ENCODE data around the gene FHL1. TPM values are rescaled to one million over a fixed set of nuclear protein-coding genes. Genes with fewer than 3 reads are reported as not detected.
A peak's percentile ranks its signal among the peaks of the same experiment; 100 is the strongest.

The FHL1 gene
- total RNA-seq, 4 donors from 2014 or later: 139 to 617 (median 162) TPM

GRCh38 chrX:136157187-136157586 is 9.9 kb downstream of the FHL1 start:
- no peak overlapping the region for H3K4me3 ChIP-seq

GRCh38 chrX:136158685-136159084 is 11.4 kb downstream of the FHL1 start:
- no peak for DNase-seq
- Histone ChIP-seq H3K27ac (peak overlapping the region; percentile 65 to 94 (median 87)), H3K9me3 (no peaks in the 10 kb centered on the region), H3K27me3 (no peaks in the 10 kb centered on the region), H3K4me3 (no peak overlapping the region), H3K36me3 (no peaks in the 10 kb centered on the region), H3K4me1 (peaks cover 0 to 35% (median 6%) of the 10 kb centered on the region in 4 donors)
- intact Hi-C loops (cut with DNase I; ENCODE audit: low total_unique reads) (loop anchor here (5.0 kb wide), 1 partner anchor 126 kb away; no protein-coding TSS in a partner anchor), in situ Hi-C loops (cut with MboI; ENCODE audit: low pct_ligation_motif_present in 1 of 4, low pct_unique_long_range_greater_than_20kb in 1 of 4, low sequenced_read_pairs in 3 of 4) (loop anchor here in 1 of 4 donors (25.0 kb wide), 1 partner anchor 121 kb away; no protein-coding TSS in a partner anchor)
- 38 to 39% methylated on average over 4 of the region's 4 CpGs for WGBS, 2 donors (ENCODE audit: low coverage in 1 of 2)
- TF ChIP-seq EP300 (IDR thresholded peaks at IDR 0.05; ENCODE audit: low read depth) (no peak), POLR2AphosphoS5 (IDR thresholded peaks at IDR 0.05) (no peak)
- TF ChIP-seq, protein P1, sequence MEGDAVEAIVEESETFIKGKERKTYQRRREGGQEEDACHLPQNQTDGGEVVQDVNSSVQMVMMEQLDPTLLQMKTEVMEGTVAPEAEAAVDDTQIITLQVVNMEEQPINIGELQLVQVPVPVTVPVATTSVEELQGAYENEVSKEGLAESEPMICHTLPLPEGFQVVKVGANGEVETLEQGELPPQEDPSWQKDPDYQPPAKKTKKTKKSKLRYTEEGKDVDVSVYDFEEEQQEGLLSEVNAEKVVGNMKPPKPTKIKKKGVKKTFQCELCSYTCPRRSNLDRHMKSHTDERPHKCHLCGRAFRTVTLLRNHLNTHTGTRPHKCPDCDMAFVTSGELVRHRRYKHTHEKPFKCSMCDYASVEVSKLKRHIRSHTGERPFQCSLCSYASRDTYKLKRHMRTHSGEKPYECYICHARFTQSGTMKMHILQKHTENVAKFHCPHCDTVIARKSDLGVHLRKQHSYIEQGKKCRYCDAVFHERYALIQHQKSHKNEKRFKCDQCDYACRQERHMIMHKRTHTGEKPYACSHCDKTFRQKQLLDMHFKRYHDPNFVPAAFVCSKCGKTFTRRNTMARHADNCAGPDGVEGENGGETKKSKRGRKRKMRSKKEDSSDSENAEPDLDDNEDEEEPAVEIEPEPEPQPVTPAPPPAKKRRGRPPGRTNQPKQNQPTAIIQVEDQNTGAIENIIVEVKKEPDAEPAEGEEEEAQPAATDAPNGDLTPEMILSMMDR (IDR thresholded peaks at IDR 0.05): no peak

More at GRCh38 chrX:136157187-136157586, 9.9 kb downstream of the FHL1 start:
- Histone ChIP-seq H3K27ac (peak overlapping the region; percentile 65 to 94 (median 87)), H3K27me3 (no peaks in the 10 kb centered on the region), H3K4me1 (peaks cover 0 to 35% (median 6%) of the 10 kb centered on the region in 4 donors), H3K9me3 (no peaks in the 10 kb centered on the region), H3K36me3 (no peaks in the 10 kb centered on the region)
- no peak for DNase-seq
- TF ChIP-seq POLR2A (IDR thresholded peaks at IDR 0.05) (no peak), POLR2AphosphoS5 (IDR thresholded peaks at IDR 0.05) (no peak), EP300 (IDR thresholded peaks at IDR 0.05; ENCODE audit: low read depth) (no peak)
- TF ChIP-seq, protein P1 (IDR thresholded peaks at IDR 0.05): no peak
- intact Hi-C loops (cut with DNase I; ENCODE audit: low total_unique reads) (loop anchor here (5.0 kb wide), 1 partner anchor 125 kb away; no protein-coding TSS in a partner anchor), in situ Hi-C loops (cut with MboI; ENCODE audit: low pct_ligation_motif_present in 1 of 4, low pct_unique_long_range_greater_than_20kb in 1 of 4, low sequenced_read_pairs in 3 of 4) (loop anchor here in 1 of 4 donors (25.0 kb wide), 1 partner anchor 120 kb away; no protein-coding TSS in a partner anchor)
- WGBS, 2 donors (ENCODE audit: low coverage in 1 of 2): 30 to 32% methylated on average over 2 to 3 of the region's 3 CpGs

DNA sequence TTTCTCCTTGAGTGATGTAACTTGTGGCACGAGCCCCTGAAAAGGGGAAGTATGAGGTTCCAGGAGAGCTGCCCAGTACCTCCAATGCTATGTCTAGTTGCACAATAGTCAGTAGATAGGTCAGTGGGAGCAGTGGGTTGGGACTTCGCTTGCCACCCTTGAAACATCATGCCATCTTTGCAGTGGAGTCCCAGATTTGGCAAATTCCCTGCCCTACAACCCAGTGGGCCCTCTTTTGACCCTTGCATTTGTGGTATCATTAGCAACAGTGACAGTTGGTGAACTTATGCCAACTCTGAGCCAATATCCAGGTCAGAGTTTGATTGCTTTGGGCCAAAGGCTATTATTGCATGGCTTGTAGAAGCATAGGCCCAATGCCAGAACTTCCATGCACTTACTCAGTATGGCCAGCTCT is 12.3 kb downstream of the FHL1 start:
- peak overlapping the region; percentile 65 to 94 (median 77) for H3K27ac ChIP-seq
- H3K36me3 ChIP-seq: no peaks in the 10 kb centered on the region
- intact Hi-C loops (cut with DNase I; ENCODE audit: low total_unique reads): loop anchor here (5.0 kb wide), 1 partner anchor 127 kb away; no protein-coding TSS in a partner anchor
- peaks cover 0 to 35% (median 6%) of the 10 kb centered on the region in 4 donors for H3K4me1 ChIP-seq
- H3K9me3 ChIP-seq: no peaks in the 10 kb centered on the region
- no peak overlapping the region for H3K4me3 ChIP-seq
- DNase-seq: no peak
- TF ChIP-seq, protein P1 (IDR thresholded peaks at IDR 0.05): no peak
- TF ChIP-seq POLR2AphosphoS5 (IDR thresholded peaks at IDR 0.05) (no peak), EP300 (IDR thresholded peaks at IDR 0.05; ENCODE audit: low read depth) (no peak), POLR2A (IDR thresholded peaks at IDR 0.05) (no peak)
- H3K27me3 ChIP-seq: no peaks in the 10 kb centered on the region
- in situ Hi-C loops (cut with MboI; ENCODE audit: low pct_ligation_motif_present in 1 of 4, low pct_unique_long_range_greater_than_20kb in 1 of 4, low sequenced_read_pairs in 3 of 4): loop anchor here in 1 of 4 donors (25.0 kb wide), 1 partner anchor 122 kb away; no protein-coding TSS in a partner anchor
- WGBS, 2 donors (ENCODE audit: low coverage in 1 of 2): 46% methylated on average over 2 of the region's 2 CpGs; no CpG with 5 or more reads in 1 of the 2 donors

GRCh38 chrX:136162827-136163570 is 15.7 kb downstream of the FHL1 start:
- Histone ChIP-seq H3K4me3 (no peak overlapping the region), H3K27me3 (no peaks in the 10 kb centered on the region), H3K27ac (peak overlapping the region; percentile 62 to 94 (median 77)), H3K4me1 (peaks cover 0 to 22% (median 6%) of the 10 kb centered on the region in 4 donors), H3K36me3 (no peaks in the 10 kb centered on the region), H3K9me3 (no peaks in the 10 kb centered on the region)
- WGBS, 2 donors (ENCODE audit: low coverage in 1 of 2): 20 to 27% methylated on average over 1 to 9 of the region's 9 CpGs
- TF ChIP-seq, protein P1 (IDR thresholded peaks at IDR 0.05): peak; percentile 56 to 64 (median 59)
- no peak for TF ChIP-seq POLR2AphosphoS5 (IDR thresholded peaks at IDR 0.05)
- TF ChIP-seq EP300 (IDR thresholded peaks at IDR 0.05; ENCODE audit: low read depth): no peak
- TF ChIP-seq POLR2A (IDR thresholded peaks at IDR 0.05): no peak
- intact Hi-C loops (cut with DNase I; ENCODE audit: low total_unique reads): no loop called here
- peak; percentile 66 for DNase-seq
- in situ Hi-C loops (cut with MboI; ENCODE audit: low pct_ligation_motif_present in 1 of 4, low pct_unique_long_range_greater_than_20kb in 1 of 4, low sequenced_read_pairs in 3 of 4): loop anchor here in 1 of 4 donors (25.0 kb wide), 1 partner anchor 126 kb away; no protein-coding TSS in a partner anchor

Measured in transverse colon (tissue), 4 donors.